GM18517 (cell line): ENCODE measurements around the gene MLN.

ENCODE experiments used
- ATAC-seq: cut with Tn5 transposase; IDR thresholded peaks from one replicate; pipeline ENCODE4 v1.9.1; 2021; ENCODE audit warnings: mild to moderate bottlenecking, moderate library complexity; ENCODE audit not compliant: unreplicated experiment

Gene MLN

DNA sequence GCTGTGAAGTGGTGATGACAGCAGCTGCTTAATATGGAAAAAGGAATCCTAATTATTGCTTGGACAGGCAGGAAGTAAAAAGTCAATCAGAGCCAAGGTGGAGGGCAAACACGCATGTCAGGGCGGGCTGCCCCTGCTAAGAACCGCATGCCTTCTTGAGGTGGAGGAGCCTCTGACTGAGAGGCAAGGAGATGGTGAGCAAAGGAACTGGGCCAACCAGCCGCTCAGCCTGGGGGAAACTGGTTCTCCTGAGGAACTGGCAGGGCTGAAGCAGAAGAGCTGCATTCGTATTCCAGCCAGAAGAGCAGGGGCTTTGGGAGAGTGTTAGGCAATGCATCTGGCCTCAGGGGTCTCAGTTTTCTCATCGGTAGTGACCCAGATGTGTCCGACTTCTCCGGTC, 13.1 kb upstream of the MLN start:
- no peak for ATAC-seq

DNA sequence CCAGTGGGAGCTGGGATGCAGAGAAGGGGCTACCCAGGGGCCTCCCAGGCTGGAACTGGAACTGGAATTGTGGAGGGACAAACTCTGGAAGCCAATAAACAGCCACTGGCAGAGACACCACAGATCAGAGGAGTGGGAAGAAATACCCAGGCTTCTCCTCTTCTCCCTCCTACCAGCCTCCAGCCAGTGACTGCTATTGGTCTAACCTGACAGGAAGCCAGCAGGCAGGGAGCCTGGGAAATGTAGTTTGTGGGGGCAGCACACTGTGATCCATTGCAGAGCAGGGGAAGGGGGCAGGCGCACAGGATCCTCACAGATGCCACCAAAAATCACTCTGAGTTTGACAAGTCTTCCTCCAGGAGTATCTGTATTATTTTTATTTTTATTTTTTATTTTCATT, 12.1 kb upstream of the MLN start:
- no peak for ATAC-seq

DNA sequence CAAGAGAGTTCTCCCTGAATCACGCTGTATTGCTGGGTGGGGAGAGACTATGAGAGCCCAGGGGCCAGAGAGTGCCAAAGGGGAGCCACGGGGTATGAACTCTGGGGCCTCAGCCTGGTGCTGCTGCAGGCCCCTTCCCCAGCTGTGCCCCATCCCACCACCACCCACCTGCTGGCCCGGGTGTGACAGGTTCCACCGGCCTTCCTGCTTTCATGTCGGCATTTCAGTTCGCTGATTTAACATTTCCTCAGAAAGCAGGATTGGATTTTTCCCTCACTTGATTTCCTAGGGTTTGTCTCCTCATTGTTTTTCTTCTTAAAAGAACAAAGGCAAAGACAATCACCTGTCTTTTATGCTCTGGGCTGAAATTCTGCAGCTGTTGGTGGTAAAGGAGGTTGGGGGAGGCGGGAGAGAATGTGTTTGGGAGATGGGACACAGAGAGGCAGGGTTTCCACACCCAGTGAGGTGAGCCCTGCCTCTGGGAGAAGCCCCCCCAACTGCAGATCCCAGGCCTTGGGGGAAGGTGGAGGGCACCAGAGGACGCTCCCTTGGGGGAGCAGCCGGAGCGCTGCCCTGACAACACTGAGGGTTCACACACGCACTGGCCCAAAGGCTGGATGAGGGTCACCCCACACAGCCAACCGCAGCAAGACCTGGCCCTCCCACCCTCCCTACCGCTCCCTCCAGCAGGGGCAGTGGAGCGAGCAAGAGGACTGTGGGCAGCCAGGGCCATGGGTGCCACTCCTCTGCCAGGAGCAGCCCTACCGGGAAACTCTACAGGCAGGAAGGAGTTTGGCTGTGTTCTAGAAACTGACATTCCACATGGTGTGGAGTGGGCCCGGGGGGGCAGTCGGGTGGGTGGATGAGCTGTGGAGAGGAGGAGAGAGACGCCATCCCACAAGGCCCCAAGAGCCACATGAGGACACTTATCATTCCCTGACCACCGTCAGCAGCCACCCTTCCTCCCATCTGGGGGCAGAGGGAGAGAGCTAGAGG, 10.5 kb upstream of the MLN start:
- ATAC-seq = no peak

DNA sequence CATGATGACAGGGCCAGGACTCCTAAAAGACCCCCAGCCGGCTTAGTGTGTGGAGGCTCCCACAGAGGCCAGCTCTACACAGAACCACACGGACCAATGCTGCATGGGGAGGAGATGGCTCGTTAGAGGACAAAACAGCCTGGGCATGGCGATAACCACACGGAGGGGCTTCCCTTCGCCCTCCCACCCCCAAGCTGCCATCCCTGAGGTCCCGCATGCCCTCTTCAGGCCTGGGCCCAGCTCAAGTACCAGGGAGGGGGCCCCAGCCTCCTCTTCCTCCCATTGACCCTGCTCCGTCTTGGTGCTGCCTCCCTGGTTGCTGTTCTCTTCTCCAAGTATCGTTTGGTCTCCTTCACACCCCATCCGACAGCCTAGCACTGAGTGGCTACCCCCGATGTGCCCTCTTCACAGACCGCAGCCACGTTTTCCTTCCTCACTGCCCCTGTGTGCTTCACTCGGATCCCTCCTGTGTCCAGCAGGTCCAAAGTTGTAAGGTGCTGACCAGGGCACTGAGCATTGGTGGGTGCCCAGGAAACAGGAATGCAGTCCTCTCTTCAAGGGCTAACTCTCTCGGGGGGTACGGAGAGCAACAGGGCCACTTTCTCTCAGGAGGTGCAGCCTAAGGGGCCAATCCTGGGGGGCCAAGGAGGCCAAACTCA, 9.6 kb upstream of the MLN start:
- no peak for ATAC-seq

DNA sequence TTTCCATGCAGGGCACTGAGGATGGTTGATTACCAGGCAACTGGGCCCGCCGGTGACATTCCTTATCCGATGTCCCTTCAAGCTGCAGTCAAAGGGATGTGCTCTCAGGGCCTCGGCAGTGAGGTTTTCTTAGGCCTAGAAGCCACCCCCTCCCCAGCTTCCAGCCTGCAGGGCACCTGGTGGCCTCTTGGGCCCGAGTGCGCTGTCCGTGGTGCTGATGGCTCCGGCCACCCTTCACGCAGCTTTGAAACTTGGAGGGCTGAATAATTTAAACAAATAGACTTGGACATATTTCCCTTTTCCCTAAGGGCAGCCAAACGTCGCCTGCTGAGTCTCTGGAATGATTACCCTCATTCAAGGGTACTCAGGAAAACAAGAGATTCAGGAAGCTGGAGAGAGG, 8.9 kb upstream of the MLN start:
- no peak for ATAC-seq

DNA sequence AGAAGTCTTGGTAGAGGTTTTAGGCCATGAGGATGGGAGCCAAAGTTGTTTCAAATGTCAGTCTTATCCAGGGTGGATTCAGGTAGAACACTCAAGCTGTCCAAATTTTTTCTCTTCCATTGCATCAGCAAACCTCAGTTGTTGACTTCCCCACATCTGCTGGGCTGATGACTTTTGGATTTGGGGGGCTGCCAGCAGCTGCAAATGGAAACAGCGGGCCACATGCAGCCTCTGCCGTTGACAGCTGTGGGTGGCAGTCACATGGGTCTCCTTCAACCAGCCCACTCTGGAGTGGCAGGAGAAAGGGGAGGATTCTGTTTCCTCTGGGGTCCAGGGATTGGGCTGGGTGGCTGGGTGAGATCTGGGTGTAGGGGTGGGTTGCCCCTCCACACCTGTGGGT, 5.8 kb upstream of the MLN start:
- ATAC-seq = no peak

DNA sequence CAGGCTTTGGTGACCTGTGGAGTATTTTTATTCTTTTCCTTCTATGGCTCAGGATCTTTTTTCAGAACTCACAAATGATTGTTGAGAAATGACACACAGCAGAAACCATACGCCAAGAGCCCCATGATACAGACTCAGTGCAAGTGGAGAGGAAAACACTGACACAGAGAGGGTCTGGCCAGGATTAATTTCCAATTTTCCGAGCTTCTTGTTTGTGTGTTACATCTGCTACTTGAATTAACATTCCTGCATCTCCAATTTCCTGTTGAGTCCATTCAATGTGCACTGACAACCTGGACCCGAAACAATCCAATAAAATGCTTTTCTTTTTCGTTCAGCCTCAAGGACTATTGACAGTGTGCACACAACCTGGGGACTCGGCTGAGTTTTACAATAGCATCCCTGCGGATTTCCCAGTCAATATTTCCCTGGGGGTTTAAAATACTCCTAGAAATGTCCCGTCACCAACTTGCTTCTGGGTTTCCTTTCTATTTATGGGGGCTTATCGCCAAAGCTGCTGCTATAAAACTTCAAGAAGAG, 4.9 kb upstream of the MLN start:
- ATAC-seq = no peak

DNA sequence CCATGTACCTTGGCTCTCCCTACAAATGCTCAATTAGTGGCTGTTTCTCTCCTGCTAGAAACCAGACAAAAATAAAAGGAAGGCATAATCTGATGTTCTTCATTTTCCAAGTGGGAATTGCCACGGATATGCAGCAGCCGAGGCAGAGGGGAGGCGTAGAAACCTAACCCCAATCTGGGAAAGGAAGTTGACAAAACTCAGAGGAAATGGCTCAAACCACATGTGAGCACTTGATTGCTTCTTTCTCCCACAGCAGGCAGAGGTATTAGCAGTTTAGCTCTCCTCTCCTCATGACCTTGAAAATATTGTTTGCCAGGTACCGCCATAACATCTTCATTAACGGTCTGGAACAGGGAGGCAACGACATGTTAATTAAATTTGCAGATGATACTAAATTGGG, 3.8 kb upstream of the MLN start:
- ATAC-seq = no peak

DNA sequence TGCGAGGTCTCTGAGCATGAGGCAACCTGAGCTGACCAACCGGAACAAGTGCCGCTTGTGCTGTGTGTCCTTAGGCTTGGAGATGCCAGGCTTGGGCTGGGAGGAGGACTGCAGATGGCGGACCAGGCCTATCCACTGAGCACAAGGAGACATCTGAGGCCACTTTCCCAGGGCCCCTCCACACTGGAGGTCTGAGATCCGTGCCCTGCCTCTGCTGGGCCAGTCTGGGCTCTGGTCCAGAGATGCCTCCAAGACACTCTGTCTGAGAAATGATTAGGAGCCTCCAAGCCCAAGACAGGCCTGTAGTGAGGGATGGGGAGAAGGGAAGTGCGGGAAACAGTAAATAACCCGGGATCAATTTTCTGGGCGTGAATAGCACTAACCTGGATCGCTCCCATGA, 3.0 kb upstream of the MLN start:
- ATAC-seq = no peak

DNA sequence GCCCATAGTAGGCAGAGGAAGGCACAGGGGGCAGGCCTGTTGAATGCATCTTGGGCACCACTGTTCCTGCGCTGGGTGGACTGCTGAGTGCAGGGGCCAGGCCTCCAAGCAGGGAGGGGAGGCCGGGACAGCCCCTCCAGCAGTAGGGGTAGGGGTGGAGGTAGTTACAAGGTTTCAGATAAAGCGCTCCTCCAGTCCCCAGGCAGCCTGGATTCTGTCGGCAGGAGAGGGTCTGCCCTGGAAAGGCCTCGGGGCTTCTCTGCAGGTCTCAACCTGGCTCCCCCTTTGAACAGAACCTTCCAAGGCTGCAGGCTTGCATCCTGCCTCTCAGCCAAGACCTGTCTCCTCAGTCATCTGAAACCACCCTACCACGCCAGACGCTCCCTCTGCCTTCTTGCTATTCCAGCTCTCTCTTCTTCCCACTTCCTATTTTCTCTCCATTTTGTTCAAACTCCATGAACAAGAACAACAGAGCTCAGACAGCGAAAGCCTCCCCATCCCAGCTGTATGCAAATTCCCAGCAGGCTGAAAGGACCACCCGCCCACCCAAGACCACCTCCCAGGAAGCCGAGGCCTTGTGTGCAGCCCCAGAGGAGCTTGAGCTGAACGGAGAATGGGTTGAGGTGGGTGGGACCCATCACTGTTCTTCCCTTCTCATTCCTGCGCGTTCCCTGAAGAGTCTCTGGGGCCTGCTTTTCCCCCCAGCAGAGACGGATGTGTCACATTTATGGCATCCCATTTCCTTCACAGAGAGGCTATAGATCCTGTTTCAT, 1.4 kb downstream of the MLN start:
- no peak for ATAC-seq

DNA sequence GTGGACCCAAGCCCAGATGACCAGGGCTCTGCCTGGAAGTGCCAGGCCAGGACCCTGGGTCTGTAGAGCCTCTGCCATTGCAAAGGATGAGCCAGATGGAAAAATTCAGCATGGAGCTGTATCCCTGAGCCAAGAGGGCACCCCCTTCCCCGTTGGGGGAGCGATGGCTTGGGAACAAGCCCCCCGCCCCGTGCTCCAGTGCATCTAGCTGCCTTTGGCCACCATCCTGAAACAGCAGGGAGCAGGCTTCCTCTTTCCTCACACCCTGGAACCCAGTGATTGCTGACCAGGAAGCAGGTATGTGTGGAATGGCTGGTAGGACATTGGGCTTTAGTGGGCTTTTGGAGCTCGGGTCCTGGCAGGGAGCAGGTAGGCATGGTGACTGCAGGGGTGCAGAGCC, 2.2 kb downstream of the MLN start:
- no peak for ATAC-seq

DNA sequence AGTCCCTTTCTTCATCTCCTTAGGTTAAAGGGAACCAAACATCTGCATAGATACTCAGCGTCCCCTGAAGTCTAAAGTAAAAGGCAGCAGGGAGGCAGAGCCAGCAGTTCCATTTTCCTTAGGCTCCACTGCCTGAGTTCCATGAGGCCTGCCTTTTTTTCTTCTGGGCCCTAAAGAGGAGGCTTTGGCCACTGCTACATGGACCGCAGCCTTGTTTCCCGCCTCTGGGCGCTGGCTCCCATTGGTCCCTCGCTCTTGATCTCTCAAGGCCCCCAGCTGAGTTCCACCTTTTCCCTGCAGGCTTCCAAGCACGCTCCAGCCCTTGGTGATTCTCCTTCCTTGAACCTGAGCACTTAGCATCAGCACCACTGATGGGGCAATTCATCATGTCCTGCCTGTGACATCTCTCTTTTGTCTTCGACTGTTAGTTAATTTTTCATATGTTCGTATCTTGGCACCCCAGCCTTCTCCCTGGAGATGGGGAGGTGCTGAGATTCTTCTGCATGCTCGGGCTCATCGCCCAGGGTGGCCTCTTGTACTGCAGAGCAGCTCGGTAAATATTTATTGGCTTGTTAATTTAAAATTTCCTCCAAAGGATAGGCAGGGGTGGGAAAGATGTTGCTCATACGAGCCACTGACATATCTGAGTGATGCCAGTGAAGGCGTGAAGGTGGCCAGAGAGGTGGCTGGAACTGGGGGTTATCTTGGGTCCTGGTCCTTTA, 3.4 kb downstream of the MLN start:
- no peak for ATAC-seq

DNA sequence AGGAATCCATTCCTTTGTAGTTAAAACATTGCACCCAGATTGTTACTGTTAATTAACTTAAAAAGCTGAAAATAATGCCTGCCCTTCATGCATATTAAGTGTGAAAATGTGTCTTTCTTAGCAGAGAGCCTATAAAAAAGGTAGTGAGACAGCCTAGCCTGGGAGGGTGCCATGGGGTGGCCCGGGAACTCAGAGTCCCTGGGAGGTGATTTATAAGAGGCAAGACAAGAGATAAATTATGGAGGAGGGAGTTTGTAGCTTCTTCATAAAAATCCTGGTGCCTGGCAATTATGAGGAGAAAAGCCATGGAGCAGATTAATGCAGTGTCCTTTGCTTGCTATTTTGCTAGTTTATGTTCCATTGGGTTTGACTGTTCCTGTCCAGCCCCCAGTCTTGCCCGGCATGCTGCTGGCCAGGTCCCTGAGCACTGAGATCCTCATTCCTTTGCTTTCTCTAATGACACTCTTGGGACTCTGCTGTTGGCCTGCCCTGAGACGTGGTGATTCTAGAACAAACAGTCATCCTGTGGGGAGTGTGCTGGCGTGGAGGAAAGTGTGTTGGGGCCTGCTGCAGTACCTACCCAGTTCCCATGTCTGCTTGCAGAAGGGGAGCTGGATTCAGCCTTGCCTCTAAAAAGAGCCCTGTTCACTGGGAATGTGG, 4.2 kb downstream of the MLN start:
- no peak for ATAC-seq

DNA sequence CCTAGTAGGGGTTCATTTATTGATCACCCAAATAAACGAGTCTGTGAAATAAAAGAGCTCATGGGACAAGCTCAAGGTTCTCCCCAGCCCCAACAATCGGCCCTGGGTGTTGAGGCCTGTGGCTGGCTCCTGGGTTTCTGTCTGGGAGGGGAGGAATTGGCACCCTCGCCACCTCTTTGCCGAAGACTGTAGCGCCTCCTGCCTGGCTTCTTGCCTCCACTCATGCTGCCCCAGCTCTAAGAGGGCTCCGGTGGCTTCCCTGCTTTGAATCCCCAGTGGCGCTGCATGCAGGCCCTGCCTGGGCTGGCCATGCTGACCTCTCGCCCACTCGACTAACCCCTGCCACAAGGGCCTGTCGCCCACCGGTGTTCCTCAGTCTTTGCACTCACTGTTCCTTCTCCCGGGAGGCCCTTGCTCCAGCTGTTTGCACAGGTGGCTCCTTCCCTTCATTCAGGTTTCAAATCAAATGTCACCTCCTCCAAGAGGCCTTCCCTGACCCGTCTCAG, 5.4 kb downstream of the MLN start:
- no peak for ATAC-seq

DNA sequence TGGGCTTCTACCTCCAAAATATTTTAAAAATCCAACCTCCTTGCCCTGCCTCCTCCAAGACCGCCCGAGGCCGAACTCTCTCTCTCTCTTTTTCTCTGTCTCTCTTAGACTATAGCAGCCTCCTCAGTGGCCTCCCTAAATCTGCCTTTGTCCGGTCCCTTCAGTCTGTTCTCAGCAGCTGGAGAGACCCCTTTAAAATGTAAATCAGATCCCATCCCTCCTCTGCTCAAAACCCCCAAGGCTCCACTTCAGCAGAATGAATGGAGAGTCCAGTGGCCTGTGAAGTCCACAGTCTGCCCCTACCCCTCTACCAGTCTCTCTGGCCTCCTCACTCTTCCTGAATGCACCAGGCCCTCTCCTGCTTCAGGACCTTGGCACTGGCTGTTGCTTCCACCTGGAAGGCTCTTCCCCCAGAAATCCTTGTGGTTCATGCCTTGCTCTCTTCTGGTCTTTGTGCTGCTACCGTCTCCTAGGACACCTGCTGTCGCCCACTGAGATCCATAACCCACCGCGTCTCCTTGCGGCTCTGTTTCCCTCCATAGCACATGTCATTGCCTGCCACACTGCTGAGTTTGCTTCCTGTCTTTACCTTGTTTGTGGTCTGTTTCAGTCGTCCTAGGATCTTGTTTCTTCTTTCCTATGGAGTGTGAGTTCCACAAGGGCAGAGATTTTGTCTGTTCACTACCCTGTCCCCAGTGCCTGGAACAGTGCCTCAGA, 6.0 kb downstream of the MLN start:
- no peak for ATAC-seq

DNA sequence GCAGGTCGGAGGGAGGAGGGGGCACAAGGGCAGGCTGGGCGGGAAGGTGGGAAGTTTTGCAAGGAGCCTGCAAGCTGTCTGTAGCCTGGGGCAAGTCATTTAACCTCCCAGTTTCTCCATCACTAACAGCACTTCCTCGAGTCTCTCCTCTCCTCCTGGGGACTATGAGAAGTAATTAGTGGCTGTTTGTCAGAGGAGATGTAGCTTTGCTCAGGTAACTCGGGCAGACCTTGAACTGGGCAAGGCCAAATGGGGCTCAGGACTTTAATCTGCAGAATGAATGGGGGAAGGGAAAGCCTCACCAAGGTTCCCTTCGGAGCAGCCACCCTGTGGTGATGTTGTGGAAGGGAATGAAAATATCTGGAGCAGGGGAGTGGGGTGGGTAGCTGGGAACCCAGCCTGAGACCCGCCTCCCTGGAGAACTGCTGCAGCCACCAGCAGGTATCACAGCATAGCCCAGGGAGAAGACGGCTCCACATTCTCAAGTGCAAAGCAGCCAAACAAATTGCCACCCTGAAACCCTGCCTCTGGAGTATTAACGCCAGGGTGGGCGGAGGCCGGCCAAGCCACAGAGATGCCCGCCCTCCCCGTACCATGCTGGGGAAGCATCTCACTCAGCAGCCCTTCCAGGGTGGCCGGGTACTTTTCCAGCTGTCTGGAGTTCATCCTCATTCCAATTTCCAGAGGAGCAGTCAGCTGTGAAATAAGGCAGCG, 8.7 kb downstream of the MLN start:
- no peak for ATAC-seq

DNA sequence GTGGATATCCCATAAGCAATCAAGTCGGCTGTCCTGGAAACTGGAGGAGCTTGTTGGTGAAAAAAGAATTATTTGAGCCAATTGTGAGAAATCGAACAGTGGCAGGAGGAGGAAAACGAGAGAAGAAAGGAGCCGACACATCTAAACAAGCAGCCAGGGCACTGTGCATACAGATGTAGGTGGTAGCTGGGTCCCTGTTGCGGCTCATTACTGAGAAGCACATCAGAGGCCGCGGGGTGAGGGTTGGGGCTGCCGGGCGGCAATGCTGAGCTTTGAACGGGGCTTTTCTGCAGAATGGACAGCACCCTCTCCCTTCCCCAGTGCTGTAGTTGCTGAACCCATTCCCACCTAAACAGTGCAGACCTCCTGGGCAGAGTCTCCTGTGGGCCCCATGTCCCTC, 10.8 kb downstream of the MLN start:
- ATAC-seq = no peak

DNA sequence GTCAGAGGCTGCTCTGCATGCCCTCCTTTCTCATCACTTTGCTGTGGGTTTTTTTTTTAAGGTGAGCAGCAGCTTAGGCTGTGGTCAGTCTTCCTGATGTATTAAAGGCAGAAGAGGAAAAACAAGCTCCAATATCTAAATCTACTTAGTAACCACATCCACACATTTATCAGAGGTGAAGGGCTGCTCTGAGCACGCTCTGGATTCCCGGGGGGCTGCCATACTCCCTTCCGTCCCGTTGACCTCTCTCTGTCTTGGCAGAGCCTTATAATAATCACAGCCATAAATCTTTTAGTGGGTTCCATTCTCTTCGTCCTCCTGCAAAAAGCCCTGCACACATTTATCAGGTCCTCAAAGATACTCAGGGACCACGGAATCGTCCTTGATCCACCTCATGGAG, 12.2 kb downstream of the MLN start:
- no peak for ATAC-seq

DNA sequence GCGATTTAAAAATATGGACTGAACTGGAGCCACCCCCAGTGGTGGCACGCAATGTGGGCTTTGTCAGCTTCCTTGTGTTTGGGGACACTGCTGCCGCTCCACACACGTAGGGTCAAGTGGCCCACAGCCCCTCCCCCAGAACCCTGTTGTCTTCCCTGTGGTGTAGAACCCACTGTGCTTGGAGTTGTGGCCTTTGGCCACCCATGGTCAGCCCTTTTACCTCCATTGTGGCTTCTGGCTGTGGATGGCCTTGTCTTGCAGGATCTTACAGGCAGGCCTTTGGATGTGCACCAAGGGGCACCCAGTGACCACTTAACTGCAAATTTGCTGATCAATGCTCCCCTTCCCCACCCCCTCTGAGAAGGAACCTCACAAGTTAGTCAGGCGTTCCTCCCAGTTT, 12.9 kb downstream of the MLN start:
- ATAC-seq = no peak
